Measurements from ENCODE around the gene LRP1.

LRP1 gene

GRCh38 chr12:57222286-57223190, 94.3 kb downstream of the LRP1 start:
- no peak for DNase-seq (ENCODE audit: low read depth, low spot score)

DNA sequence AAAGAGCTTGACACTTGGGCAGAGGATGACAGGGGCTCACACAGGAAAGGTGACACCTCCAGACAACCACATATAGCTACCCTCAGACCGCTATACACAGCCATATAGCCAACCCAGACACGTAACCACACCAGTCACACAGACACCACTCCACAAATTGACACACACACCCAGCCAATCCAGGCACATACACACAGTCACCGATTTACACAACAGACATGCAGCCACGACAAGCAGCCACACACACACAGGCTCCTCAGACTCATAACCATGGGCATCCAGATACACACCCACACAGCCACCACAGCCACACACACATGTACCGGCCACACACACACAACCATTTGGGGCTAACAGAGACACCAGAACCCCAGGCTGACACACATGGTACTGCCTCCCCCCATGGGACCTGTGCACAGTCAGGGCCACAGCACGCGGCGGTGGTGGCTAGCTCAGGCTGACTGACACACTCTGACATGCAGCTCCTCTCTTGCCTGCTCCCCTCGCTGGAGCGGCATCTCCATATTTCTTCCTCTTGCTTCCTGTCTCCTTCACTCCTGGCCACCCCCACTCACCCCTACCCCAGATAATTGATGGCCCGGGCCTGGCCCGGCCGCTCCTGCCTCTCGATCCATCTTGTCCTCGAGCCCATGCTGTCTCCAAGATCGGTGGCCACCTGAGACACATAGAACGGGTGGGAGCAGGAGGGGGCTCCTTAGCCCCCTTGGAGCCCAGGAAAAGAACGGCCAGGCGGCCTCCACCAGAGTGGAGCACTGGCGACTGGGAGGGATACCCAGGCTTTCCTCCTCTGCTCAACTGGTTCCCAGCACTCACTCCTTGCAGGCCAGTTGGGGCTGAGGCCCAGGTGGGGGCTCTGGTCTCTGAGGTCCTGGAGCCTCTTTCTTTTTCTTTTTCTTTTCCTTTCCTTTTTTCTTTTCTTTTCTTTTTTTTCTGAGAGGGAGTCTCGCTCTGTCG, 95.2 kb downstream of the LRP1 start:
- no peak for DNase-seq (ENCODE audit: low read depth, low spot score)

- no peak for DNase-seq (ENCODE audit: low read depth, low spot score)
These were observed 96.1 kb downstream of the LRP1 start for GRCh38 chr12:57224278-57224972.

DNA sequence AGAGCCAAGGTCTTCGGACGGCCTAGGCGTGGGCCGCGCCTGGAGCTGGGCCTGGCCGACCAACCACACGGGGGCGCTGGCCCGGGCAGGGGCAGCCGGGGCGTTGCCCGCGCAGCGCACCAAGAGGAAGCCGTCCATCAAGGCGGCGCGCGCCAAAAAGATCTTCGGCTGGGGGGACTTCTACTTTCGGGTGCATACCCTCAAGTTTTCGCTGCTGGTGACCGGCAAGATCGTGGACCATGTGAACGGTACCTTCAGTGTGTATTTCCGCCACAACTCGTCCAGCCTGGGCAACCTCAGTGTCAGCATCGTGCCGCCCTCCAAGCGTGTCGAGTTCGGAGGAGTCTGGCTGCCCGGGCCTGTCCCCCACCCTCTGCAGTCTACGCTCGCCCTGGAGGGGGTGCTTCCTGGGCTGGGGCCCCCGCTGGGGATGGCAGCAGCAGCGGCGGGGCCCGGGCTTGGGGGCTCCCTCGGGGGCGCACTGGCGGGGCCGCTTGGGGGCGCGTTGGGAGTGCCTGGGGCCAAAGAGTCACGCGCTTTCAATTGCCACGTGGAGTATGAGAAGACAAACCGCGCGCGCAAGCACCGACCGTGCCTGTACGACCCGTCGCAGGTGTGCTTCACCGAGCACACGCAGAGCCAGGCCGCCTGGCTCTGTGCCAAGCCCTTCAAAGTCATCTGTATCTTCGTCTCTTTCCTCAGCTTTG, 96.8 kb downstream of the LRP1 start:
- no peak for DNase-seq (ENCODE audit: low read depth, low spot score)

GRCh38 chr12:57225680-57226210, 97.5 kb downstream of the LRP1 start:
- DNase-seq (ENCODE audit: low read depth, low spot score) = no peak

DNA sequence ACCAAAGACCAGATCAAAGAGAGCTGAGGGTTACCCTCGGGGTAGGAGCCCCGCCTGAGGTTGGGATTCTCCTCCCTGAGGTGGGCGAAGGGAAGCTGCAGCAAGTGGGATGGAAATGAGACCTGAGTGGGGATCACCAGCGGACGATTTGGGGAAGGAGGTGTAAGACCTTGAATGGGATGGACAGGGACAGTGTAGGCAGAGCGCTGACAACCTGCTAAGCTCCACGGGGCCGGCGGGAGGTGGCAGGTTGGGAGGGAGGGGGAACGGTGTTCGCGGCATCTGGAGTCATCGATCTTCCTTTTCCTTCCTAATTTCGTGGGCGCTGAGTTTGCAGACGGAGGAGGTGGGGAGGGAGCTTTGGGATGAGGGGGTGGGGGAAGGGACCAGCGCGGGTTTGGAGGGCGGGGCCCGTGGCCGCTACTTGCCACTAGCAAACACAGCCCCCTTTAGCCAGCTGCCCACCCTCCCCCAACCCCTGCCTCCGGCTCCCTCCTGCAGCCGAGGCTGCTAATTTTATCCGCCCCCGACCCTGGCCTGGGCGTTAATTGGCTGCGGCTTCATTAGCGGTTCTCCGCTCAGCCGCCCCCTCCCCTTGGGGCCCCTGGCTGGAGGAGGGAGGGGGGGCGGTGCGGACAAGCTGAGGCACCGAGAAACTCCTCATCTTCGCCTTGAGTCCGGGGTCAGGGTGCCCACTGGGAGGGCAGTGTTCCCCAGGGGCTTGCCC, 98.5 kb downstream of the LRP1 start:
- DNase-seq (ENCODE audit: low read depth, low spot score) = no peak

DNA sequence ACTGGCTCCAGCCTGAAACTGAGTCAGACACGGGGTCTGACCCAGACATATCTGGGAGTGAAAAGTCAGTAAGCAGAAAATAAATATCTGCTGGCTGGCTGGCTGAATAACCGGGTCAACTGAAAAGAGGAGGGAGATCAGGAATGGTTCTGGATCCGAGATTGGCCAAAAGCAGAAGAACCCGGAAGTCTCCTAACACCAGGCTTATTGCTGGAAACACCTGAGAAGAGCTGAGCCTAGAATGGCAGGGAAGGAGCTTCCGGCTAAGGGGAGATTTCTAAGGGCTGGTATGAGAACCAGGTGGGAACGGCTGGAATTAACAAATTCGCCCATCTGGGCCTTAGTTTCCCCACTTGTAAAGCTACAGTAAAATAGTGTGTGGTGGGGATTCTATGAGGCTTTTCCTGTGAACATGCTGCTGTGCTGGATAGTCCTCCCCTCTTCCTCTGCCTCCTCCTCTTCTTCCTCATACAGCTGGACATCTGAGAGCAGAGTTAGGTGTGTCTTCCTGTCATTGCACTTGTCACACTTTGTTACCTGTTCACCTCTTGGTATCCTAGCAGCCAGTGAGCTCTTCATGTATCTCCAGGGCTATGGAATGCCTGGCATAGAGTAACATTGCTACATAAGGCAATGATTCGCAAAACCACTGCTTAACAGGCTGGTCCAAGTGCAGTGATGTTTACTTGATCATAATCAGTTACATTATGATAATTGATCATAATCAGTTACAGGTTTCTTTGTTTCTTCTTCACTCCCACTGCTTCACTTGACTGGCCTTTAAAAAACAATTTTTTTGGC, 99.2 kb downstream of the LRP1 start:
- DNase-seq (ENCODE audit: low read depth, low spot score) = no peak

DNA sequence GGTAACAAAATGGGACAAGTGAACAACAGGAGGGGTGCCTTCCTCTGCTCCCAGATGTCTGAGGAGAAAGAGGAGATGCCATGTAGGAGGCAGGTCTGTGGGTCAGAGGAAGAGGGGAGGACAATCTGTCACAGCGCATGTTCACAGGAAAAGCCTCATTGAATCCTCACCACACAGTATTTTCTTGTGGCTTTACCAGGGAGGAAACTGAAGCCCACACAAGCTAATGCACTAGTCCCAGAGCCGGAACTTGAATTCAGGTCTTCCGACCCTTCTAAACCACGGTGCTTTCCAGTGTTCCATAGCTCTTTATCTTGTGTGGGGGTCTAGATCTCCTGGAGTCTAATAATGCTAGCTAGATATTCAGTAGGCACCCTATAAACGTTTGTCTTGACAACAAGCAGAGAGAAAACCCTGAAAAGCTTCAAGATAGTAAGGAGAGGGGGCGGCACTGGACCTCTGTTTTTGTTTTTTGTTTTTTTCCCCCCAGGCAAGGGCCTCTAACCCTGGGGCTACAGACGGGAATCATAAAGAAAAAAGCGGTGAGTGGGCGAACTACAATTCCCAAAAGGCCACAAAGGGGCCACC, 100.9 kb downstream of the LRP1 start:
- no peak for DNase-seq (ENCODE audit: low read depth, low spot score)

DNA sequence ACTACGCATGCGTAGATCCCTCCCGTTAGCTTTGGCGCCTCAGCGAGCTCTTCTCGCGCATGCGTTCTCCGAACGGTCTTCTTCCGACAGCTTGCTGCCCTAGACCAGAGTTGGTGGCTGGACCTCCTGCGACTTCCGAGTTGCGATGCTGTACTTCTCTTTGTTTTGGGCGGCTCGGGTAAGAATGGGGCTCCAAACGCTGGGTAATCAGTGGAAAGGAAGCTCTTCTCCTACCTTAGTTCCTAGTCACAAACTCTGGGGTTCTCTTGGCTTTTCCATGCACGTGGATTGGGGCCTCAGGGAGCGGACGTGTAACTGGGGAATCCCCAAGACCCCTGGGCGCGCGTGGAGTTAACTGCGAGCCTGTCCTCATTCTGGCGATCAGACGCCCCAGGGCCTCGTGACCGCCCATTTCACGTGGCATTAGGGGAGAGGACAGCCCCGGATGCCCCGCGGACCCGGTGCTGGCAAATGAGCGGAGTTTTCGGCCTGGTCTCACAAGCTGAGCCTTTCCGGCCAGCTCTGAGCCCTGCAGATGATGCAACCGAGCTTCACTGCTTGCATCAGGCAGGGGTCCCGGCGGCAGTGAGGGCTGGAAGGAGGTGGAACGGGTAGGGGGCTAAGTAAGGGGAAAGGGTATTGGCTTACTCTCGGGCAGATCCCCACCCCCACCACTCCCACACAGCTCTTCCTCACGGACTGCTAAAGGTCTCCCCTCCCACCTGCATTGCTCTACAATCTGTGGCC, 101.5 kb downstream of the LRP1 start, which contains the start of gene SHMT2:
Gene SHMT2 (plus strand): TSS at position 78 of the 747 bp plus-strand sequence. CDS start 68 bp downstream, at position 146.
- DNase-seq (ENCODE audit: low read depth, low spot score) = peak; percentile 91

- no peak for DNase-seq (ENCODE audit: low read depth, low spot score)
These were observed 102.3 kb downstream of the LRP1 start for GRCh38 chr12:57230381-57231155.

GRCh38 chr12:57231276-57232021, 103.2 kb downstream of the LRP1 start:
- DNase-seq (ENCODE audit: low read depth, low spot score) = no peak

DNA sequence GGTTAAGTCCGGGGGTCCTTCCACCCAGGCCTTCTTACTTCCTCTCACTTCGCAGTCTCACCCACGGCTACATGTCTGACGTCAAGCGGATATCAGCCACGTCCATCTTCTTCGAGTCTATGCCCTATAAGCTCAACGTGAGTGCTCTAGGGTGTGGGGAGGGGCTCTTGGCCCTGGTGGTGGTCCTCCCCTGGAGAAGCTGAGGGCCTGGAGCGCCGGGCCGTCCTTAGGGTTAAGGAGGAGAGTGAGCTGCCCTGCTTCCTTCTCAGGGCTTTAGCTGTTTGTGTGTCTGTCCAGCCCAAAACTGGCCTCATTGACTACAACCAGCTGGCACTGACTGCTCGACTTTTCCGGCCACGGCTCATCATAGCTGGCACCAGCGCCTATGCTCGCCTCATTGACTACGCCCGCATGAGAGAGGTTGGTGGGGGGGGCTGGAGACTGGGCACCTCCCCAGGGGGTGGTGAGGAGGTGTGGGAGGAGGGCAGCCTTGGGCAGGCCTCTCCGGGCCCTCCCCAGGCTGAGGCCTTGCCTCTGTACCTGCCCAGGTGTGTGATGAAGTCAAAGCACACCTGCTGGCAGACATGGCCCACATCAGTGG, 104.0 kb downstream of the LRP1 start:
- DNase-seq (ENCODE audit: low read depth, low spot score) = no peak

- no peak for DNase-seq (ENCODE audit: low read depth, low spot score)
These were observed 105.3 kb downstream of the LRP1 start for GRCh38 chr12:57233357-57234232.

- DNase-seq (ENCODE audit: low read depth, low spot score) = no peak
These were observed 105.9 kb downstream of the LRP1 start for GRCh38 chr12:57234233-57234570.

DNA sequence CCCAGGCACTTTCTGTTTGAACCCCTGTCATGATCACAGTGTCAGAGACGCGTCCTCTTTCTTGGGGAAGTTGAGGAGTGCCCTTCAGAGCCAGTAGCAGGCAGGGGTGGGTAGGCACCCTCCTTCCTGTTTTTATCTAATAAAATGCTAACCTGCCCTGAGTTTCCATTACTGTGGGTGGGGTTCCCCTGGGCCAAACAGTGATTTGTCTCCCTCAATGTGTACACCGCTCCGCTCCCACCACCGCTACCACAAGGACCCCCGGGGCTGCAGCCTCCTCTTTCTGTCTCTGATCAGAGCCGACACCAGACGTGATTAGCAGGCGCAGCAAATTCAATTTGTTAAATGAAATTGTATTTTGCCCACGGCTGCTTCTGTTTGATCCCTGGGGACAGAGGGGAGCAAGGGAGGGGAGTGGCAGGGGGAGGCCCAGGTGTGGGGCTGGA, 106.3 kb downstream of the LRP1 start:
- DNase-seq (ENCODE audit: low read depth, low spot score) = no peak
